Hematopoietic multipotent progenitor cell treated with erythropoietin and hydrocortisone succinate and interleukin-3 and kit ligand, for 15 days (in vitro differentiated cells): ENCODE results near the gene CAPN15.

ENCODE experiments used
- DNase-seq: peaks from one replicate; pipeline ENCODE4 v3.0.0-alpha.2; 2015; ENCODE audit warnings: low spot score

Gene CAPN15

DNA sequence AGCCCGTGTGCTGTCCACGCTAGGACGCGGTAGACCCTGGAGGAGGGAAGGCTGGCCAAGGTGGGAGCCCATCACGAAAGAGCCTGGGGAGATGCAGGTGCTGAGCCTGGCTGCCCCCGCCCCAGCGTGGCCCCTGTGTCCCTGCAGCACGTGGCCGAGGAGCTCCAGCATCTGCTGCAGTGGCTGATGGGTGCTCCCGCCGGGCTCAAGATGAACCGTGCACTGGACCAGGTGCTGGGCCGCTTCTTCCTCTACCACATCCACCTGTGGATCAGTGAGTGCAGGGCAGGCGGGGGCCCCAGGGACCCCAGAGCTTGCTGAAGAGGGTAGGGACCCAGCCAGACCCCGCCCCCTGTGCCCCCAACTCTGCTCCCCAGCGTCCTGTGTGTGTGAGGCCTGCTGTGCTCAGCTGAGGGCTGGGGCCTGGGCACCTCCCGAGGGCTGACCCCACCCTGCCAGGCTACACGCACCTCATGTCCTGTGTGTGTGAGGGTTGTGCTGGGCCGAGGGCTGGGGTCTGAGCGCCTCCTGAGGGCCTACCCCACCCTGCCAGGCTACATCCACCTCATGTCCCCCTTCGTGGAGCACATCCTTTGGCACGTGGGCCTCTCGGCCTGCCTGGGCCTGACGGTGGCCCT is 50.8 kb downstream of the CAPN15 start:
- DNase-seq, result no peak

DNA sequence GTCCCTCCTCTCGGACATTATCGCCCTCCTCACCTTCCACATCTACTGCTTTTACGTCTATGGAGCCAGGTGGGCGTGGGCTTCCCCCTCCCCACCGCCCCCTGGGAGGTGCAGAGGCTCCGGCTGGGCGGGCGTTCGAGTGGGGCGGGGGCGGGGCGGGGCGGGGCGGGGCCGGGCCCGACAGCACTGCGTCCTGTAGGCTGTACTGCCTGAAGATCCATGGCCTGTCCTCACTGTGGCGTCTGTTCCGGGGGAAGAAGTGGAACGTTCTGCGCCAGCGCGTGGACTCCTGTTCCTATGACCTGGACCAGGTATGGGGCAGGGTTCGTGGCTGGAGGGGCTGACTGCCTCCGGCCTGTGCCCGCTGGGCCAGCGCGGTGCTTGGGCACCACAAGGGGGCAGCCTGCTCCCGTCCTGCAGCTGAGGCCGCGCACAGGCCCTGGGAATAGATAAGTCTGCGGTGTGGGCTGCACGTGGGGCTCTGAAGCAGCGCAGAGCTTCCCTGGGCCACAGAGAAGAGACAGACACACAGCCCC is 51.4 kb downstream of the CAPN15 start:
- peak; percentile 81 for DNase-seq

DNA sequence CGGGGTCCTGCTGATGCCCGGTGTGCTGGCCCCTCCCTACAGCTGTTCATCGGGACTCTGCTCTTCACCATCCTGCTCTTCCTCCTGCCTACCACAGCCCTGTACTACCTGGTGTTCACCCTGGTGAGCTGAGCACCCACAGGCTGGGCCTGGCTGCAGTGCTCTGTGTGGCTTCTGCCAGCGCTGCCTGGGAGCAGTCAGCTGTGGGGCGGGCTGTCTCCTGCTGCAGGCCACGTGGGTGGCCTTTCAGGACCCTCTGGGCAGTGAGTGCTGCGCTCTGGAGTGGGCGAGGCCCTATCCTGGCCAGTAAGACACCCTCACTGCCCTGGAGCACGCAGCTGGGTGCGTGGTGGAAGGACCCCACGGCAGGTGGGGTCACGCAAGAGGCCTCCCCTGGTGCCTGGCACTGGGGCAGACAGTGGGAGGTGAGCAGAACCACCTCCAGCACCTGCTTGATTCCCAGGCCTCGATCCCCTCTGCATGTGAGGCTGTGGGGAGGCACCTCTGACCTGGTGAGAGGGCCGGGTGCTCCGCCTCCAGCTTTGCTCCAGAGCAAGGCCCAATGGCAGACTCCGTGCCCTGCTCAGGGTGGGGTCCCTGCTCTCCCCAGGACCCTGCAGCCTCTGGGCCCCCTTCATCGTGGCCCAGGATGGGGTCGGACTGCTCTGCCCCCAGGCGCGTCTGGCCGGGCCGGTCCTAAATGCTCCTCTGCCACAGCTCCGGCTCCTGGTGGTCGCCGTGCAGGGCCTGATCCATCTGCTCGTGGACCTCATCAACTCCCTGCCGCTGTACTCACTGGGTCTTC is 52.8 kb downstream of the CAPN15 start:
- DNase-seq, result no peak

DNA sequence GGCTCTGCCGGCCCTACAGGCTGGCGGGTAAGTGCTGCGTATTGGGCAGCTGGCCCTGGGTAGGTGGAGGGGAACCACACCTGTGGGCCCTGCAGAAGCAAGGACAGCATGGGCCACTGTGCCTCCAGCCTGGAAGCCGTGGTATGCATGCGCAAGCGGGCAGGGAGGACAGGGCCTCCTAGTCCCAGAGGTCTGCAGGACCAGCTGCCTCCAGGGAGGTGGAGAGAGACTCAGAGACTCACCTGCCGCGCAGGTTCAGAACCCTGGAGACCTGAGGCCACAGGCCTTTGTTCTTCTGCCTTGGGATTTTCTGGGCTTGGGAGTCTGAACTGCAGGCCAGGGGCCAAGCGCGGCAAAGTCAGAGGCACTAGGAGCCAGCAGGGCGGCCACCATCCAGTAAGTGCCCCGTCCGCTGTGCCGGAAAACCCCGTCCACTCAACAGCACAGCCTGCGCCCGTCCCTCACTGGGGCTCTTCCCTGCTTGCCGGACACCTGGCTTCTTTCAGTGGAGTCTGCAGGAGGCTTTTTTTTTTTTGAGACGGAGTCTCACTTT is 53.5 kb downstream of the CAPN15 start:
- no peak for DNase-seq

DNA sequence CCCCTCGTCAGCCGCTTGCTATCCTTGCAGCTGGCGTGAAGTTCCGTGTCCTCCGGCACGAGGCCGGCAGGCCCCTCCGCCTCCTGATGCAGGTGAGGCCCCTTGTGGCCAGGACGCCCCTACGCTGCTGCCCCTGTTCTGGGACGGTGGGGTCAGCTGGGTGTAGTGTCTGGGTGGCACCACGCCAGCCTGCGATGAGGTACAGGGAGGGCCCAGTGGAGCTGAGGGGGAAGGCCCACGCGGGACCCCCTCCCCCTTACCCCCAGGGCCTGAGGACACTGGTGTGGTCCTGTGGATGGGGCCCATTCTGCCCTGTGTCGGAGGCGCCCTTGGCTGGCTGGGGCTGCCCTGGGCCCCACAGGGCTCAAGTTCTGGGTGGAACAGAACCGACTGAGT is 54.7 kb downstream of the CAPN15 start:
- DNase-seq, result no peak

DNA sequence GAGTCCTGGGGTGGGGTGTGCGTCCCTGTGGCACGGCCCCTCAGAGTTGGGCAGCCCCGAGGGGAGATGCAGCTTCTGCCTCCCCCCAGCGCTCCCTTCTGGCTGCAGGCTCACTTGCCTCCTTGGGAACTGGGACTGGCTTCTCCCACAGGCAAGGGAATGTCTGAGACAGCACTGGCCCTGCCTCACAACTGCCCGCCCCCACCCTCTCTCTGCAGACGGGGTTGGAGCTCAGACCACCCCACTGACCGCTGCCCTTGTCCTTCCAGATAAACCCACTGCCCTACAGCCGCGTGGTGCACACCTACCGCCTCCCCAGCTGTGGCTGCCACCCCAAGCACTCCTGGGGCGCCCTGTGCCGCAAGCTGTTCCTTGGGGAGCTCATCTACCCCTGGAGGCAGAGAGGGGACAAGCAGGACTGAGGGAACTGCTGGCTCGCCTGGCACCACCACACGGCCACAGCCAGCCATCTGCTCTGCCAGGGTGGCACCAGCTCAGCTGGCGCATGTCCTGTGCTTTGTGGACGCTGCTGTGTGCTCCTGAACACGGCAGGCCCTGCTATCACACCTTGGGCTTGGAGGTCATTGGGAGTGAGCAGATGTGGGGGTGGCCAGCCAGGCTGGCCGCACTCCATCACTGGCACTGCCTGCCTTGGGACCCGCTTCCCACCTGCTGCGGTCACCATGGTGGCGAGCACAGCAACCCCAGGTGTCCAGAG is 55.3 kb downstream of the CAPN15 start:
- DNase-seq, result no peak

DNA sequence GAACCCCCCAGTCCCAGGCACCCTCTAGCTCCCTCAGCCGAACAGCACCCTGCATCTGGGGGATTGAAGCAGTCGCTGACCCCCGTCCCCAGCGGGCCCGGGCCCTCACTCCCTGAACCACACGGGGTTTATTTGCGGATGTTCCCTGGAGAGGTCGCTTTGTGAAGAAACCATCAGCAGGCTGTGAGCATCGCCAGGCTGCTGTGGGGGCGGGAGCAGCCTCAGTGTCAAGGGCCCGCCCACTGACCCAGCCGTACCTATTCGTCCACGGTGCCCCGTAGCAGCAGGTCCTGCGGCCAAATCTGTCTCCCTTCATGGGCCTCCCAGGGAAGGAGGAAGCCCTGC is 55.9 kb downstream of the CAPN15 start:
- DNase-seq, result no peak

DNA sequence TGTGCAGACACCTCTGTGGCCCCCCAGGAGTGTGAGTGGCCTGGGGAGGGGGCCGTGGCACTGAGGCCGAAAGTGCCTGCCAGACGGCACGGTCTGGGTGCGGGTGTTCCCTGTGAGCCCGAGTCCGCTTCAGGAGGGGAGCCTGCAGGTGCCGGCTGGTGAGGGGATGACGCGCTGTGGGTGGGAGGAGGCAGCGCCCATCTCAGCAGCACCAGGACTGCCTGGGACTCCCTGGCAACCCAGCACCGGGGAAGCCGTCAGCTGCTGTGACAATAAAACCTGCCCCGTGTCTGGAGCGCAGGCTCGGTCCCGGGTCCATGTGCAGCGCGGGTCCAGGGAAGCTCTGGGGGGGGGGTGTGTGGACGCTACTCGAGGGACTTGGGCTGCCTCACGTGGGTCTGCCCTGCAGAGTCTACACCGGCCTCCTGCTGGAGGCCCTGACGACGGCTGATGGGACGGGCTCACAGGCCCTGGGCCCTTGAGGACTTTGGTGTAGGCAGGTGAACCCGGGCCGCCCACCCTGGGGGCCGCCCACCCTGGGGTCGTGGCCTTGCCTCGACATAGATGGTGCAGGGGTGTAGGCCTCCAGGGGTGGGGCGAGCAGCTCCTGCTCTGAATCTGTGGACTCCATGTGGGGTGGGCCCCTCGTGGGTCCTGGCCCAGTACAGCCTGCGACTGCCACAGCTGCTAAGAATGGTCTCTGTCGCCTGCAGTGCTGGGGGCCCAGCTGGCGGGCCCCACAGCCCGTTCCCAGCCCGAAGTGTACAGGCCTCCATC is 56.5 kb downstream of the CAPN15 start:
- no peak for DNase-seq

DNA sequence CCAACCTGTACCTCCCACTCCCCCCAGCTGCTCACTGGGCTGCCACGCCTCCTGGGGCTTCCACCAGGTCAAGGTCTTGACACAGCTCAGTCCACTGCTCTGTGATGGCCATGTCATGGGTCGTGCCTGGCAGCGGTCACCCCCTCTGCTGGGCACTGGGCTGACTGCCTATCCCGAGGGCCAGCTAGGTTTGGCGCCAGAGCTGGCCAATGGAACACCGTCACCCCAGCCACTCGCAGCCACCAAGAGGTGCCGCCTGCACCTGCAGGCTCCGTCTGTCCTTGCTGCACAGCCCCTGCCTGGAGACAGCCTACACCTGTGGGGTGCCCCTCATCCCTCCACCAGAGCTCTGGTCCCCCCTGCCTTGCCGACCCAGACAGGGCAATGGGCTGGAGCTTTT is 57.8 kb downstream of the CAPN15 start:
- DNase-seq, result peak; percentile 36

DNA sequence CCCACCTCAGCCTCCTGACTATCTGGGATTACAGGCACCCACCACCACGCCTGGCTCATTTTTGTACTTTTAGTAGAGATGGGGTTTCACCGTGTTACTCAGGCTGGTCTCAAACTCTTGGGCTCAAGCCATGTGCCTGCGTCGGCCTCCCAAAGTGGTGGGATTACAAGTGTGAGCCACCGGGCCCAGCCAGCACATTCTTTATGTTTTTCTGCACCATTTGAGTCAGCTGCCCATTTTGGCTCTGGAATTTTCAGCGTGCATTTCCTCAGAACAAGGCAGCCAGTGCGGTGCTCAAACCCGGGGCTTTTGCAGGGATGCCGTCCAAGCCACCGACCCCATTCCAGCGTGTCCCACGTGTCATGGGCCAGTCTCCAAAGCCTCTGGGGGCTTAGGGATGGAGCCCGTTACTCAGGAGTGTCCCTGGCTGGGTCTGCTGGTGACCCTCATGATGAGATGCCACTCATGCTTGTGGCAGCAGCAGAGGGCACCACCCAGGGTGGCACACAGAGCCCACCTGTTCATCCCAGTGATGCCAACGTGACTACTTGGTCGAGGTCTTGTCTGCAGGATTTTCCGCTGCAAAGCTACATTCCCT is 58.6 kb downstream of the CAPN15 start:
- DNase-seq, result peak; percentile 23

DNA sequence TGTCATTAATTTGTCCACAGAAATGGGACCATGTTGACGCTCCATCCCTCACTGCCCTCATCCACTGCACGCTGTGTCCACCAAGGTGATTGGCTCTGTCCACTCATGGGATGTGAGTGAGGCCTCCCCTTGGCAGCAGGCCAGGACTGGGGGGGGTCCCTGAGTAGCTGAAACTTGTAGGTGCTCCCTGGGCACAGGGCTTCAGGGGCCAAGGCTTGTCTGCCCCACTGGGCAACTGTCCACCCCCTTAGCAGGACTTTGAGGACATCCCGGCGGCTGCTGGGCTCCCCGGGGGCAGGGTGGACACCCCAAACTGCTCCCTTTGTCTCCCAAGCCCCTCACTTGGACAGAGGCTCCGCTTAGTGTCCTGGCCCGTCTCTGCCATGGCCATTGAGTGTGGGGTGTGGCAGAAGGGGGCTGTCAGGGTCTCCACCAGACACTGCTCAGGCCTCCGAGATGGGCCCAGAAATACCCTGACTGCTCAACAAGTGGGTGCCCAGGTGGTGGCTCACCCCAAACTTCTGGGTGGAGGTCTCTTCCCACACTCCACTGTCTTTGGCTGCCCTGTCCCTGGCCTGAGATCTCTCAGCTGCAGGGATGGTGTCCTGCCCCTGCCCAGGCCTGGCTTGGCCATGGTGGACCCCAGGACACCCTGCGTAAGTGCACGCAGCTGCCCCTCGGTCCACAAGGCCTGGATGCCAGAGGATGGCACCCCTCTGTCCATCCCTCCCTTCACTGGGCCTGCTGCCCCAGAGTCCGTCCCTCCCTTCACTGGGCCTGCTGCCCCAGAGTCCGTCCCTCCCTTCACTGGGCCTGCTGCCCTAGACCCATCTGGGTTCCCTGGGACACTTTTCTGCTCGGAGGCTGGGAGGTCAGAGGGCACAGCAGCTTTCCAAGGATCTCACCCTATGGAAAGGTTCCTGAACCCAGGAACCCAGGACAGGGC is 59.4 kb downstream of the CAPN15 start:
- DNase-seq, result peak; percentile 34

DNA sequence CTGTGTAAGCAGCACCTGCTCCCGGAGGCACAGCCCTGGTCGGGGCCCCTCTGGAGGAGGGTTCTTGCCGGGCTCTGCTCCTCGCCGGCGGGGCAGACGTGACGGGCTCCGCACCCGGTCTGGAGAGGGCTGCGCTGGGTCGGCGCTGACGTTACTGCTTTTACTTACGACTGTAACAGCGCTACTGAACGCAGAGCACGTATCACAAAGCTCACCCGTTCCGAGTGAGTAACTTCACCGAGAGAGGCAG is 61.1 kb downstream of the CAPN15 start:
- DNase-seq, result peak; percentile 68

DNA sequence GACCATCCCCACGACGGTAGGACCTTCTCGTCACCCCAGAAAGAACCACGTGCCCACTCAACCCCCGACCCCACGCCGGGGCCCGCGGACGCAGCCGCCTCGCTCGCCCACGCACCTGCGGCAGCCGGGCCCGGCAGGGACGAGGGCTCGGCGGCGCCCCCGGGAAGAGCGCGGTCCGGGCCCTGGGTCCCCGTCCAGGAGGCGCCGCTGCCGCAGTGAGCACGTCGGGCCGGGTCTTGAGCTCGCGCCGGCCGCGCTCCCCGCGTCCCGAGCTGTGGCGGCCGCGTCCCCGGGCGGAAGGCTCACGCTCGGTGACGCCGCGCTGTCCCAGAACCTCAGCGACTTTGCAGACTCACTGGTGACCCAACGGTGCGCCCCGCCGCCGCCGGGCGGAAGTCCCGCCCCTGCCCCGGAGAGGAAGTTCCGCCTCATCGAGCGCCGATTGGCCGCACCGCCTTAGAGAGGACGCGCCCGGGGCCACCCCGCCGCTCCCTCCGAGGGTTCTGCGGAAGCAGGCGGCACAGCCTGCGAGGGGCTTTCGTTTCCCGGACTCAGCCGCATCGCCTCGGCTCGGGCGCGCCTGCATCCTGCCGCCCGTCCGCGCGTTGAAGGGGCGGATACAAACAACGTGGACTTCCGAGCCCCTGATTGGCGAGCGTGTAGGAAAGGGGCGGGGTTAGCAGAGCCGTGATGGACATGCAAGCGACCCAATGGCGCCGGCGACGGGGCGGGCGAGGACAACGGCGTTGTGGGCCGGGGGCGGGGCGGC is 61.6 kb downstream of the CAPN15 start:
- DNase-seq, result peak; percentile 97

DNA sequence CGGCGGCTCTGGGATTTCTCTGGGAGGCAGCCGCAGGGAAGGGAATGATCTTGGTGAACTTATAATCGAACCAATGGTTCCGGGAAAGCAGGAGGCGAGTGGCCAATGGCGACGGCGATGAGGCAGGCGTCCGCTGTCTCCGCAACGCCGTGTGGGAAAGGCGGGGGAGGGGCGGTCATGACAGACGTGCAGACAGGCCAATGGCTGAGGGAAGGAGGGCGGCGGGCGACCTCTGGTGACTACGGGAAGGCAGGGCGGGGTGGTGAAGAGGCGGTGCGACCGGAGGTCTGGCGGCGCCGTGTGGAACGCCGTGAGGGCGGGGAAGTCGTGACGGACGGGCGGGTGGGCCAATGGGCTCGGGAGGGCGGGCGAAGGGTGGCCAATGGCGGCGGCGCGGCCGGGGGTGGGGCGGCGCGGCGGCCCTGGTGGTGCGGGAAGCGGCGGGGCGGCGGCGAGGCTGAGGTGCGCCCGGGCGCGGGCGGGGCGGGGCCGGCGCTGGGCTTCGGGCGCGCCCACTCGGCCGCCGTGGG is 62.2 kb downstream of the CAPN15 start, which contains the start of gene RAB40C:
Gene RAB40C, plus strand, starts transcription at position 409 of the 530 bp plus-strand sequence. CDS start 226 bp downstream, outside the sequence.
- peak; percentile 99 for DNase-seq

DNA sequence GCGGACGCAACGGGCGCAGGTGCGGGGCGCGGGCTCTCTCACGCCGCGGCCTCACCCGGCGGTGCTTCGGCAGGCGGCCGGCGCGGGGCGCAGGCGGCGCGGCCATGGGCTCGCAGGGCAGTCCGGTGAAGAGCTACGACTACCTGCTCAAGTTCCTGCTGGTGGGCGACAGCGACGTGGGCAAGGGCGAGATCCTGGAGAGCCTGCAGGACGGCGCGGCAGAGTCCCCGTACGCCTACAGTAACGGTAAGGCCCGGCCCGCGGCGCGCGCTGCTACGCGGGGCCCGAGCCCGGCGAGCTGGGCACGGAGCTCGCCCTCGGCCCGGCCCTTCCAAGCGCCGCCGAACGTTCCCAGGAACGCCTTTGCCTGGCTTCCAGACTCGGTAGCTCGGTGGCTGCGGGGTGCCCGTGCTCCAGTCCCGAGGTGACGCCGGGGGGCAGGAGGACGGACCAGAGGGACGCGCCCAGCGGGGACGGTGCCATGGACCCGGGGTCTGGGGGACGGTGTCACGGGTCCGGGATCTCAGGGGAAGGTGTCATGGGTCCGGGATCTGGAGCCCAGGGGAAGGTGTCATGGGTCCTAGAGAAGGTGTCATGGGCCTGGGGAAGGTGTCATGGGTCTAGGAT is 62.8 kb downstream of the CAPN15 start:
- no peak for DNase-seq

DNA sequence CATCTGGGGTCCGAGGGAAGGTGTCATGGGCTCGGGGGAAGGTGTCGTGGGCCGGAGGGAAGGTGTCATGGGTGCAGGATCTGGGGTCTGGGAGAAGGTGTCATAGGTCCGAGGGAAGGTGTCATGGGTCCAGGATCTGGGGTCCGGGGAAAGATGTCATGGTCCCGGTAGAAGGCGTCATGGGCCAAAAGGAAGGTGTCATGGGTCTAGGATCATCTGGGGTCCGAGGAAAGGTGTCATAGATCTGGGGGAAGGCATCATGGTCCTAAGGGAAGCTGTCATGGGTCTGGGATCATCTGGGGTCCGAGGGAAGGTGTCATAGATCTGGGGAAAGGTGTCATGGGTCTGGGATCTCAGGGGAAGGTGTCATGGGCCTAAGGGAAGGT is 63.3 kb downstream of the CAPN15 start:
- no peak for DNase-seq

DNA sequence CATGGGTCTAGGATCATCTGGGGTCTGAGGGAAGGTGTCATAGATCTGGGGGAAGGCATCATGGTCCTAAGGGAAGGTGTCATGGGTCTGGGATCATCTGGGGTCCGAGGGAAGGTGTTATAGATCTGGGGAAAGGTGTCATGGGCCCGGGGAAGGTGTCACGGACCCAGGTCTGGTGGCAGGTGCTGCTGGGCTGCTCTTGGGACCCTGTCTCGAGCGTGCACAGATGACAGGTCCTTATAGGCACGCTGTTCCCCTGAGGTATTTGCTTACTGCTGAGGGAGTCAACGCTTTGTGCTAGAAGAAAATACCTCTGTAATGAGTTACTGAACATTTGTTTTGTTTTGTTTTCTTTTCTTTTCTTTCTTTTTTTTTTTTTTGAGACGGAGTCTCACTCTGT is 63.7 kb downstream of the CAPN15 start:
- no peak for DNase-seq

DNA sequence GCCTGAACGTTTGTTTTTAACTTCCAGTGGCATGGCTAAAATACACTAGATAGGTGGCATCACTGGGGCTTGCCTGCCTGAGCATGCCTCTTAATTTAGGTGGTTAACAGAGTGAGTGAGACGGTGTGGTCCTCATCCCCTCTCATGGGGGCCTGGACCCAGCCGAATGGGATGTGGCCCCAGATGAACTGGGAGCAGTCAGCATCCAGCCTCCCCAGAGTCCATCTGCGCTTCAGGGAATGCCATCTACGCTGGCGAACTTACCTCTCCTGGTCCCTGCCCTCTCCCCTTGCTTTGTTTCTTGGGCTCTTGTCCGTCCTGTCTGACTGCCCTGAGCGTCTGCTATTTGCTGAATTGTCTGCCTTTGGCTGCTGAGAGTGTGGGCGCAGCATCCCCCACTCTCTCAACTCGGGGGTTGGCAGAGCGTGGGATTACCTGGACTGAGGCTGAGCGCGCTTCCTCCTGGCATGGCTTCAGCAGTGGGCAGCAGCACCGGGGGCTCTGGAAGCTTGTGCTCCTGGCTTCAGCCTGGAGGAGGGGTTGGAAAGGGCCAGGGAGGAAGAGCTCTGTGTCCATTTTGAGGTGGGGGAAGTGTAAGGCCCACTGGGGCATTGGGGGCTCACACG is 64.5 kb downstream of the CAPN15 start:
- no peak for DNase-seq
